GM18519 (cell line): Measurements from ENCODE around the gene EFTUD2.

ENCODE experiments used
- ATAC-seq: cut with Tn5 transposase; IDR thresholded peaks from one replicate; pipeline ENCODE4 v1.9.1; 2021; ENCODE audit warnings: mild to moderate bottlenecking, moderate library complexity; ENCODE audit not compliant: unreplicated experiment, low FRiP score

The EFTUD2 gene

DNA sequence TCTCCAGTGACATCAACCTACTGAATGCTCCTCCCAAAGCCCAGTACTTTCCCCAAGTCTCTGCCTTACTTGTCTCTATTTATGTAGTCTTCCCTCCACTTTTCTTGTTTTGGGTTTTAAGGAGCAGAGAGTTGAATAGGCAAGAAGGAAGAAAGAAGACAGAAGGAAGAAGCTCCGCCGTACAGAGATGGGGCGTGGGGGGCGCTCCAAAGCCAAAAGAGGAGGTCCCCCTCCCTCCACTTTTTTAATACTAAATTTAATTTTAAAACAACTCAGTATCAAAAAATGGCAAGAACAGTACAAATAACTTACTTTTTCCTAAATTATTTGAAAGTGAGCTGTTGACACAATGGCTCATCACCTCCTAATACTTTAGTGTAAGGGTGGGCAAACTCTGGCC lies 4.6 kb downstream of the EFTUD2 start:
- ATAC-seq, result no peak

DNA sequence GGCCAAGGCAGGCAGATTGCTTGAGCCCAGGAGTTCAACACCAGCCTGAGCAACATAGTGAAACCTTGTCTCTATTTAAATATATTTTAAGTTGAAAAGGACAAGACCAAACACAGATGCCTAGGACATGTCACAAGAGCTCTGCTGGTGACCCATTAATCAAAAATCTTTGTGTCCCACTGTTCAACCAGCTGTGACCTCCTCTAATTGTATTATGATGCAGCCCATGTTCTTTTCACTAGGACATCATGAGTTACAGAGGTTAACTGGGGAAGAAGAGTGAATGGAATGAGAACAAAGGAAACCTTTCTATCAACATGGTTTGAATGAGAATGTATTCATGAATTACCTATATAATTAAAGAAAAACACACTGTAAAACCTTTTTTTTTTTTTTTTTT lies 7.0 kb downstream of the EFTUD2 start:
- ATAC-seq, result no peak

- no peak for ATAC-seq
These were observed 10.2 kb downstream of the EFTUD2 start for GRCh38 chr17:44889003-44889402.

GRCh38 chr17:44887971-44888954 lies 11.0 kb downstream of the EFTUD2 start:
- no peak for ATAC-seq

DNA sequence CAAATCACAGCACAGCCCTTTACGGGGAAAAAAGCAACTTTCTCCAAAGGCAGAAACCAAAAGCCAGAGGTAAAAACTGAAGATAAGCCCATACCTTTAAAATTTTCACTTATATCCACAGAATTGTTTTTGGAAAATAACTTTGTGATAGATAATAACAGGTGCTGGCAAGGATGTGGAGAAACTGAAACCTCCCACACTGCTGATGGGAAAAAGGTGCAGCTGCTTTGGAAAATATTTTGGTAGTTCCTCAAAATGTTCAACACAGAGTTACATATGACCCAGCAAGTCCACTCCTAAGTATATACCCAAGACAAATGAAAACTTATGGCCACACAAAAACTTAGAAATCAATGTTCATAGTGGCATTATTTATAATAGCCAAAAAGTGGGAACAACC lies 12.2 kb downstream of the EFTUD2 start:
- ATAC-seq, result no peak

- no peak for ATAC-seq
These were observed 14.3 kb downstream of the EFTUD2 start for GRCh38 chr17:44884941-44885340.

DNA sequence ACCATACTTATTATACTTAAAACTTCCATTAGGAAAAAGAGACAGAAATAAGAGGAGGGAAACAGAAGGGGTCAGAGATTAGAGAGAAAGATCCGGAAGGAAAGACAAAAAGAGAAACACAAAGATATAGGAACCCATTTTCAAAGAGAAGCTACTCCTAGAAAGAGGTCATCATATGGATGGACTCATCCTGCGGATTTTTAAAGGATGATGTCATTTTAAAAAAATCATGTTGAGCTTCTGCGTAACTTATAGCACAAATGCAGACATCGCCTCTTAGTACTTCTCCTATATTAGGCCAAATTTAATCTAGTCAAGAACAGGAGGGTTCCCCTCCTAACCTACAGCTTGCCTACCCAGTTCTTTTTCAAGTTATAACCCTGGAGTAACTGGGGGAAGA lies 18.1 kb downstream of the EFTUD2 start:
- ATAC-seq, result no peak

GRCh38 chr17:44880062-44880461 lies 19.2 kb downstream of the EFTUD2 start:
- ATAC-seq, result no peak

DNA sequence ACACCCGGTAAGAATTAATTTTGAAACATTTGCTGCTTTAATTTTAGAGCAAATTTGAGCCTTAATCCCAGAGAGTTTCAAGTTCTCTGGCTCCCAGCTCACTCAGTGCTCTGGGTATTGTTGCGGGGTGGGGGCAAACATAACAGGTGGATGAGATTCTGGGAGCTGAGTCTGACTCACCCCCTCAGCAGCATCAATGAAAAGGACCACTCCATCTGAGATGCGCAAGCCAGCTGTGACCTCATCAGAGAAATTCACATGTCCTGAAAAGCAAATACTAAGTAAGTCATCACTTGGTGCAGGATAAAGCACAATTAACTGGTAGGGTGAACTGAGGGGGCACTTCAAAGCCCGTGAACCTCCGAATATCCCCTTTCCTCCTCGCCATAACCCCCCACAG lies 19.9 kb downstream of the EFTUD2 start:
- no peak for ATAC-seq

DNA sequence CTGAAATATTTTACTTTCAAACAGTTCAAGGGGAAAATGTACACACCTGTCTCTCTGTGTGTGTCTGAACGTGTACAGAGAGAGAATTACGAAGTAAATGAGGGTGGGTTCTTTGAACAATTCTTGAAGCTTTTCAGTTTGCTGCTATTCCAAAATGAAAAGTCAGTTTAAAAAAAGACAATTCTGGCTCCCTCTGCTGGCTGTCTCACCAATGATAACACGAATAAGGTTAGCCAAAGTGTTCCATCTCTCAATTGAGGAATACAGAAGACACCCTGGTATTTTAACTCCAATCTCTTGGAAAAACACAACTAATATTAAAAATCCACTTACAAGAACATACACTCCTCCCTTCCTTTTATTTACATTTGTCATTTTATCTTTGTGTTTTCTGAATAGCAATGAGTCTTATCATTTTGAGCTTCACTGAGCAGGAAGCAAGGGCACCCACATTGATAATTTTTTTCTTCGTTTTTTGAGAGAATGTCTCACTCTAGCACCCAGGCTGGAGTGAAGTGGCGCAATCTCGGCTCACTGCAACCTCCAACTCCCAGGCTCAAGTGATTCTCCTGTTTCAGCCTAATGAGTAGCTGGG lies 20.5 kb downstream of the EFTUD2 start:
- no peak for ATAC-seq

DNA sequence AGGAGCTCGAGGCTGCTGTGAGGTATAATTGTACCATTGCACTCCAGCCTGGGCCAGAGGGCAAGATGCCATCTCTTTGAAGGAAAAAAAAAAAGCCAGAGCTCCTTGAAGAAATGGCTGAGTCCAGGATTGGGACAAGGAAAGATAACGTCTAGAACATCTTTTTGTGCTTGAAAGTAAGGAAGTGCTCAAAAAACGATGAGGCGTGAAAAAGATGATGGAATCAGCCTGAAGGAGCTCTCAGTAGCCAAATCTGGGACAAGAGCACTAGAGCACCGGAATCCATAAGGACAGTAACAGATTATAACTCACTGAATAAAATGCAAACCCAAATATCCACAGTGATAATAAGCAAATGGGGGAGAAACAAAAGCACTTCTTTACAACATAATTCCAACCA lies 22.1 kb downstream of the EFTUD2 start:
- no peak for ATAC-seq

- no peak for ATAC-seq
These were observed 23.5 kb downstream of the EFTUD2 start for GRCh38 chr17:44875761-44876160.

- ATAC-seq, result no peak
These were observed 27.0 kb downstream of the EFTUD2 start for GRCh38 chr17:44872131-44872768.

GRCh38 chr17:44871556-44871955 lies 27.7 kb downstream of the EFTUD2 start:
- ATAC-seq, result no peak

DNA sequence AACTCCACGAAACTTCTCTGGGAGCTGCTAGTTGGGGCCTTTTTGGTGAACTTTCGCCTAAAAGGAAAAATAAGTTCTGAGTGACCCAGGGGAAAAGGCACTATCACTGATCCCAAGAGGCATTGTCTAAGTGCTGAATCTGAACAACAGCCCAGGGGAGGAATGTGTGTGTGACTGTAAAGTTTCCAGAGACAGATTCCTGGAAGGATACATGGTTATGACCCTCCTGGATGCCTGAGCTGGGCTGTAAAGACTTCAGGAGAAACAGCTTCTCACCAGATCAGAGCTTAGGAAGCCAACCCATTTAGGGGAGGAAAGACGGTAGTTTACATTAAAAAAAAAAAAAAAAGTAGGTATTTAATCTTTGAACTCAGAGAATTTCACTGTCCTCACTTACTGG lies 31.4 kb downstream of the EFTUD2 start:
- ATAC-seq, result no peak

- no peak for ATAC-seq
These were observed 33.3 kb downstream of the EFTUD2 start for GRCh38 chr17:44865931-44866330.

- no peak for ATAC-seq
These were observed 34.0 kb downstream of the EFTUD2 start for GRCh38 chr17:44865231-44865660.

DNA sequence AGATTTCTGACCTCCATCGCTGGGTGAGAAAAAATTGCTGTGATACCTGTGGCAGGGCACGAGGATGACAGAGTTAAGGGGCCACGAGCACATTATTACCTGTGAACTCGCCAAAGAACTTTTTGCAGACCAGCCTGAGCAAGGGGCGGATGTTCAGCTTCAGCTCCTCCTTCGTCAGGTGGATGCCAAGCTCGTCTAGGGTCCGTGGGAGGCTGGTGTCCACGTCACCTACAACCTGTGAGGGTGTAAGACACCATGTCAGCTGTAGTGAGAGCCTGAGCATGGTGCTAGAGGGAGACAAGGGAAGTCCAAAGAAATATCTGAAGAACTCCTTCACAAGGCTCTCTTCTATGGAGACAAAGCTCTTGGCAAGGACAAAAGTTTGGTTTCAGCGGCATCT lies 34.4 kb downstream of the EFTUD2 start:
- ATAC-seq, result no peak

- no peak for ATAC-seq
These were observed 36.0 kb downstream of the EFTUD2 start for GRCh38 chr17:44863061-44863918.

- ATAC-seq, result no peak
These were observed 36.8 kb downstream of the EFTUD2 start for GRCh38 chr17:44862278-44862914.
